ENCODE measurements around the gene GLIS1. TPM values are rescaled to one million over a fixed set of nuclear protein-coding genes. Genes with fewer than 3 reads are reported as not detected.

The GLIS1 gene
- total RNA-seq, 1 experiment from 2014 or later: 0.28 TPM

- no CpG with 5 or more reads among the region's 11 CpGs for WGBS (ENCODE audit: extremely low coverage, insufficient read length, low lambda C conversion rate)
Measured at GRCh38 chr1:53589043-53589887, 149.7 kb downstream of the GLIS1 start.

More at GRCh38 chr1:53589043-53589887, 149.7 kb downstream of the GLIS1 start:
- H3K9me3 Mint-ChIP-seq: no peaks in the 10 kb centered on the region
- Histone ChIP-seq H4K8ac (replicated peaks; ENCODE audit: insufficient read length, low read depth, low read length) (no peak overlapping the region), H3K4me2 (ENCODE audit: insufficient read depth, insufficient read length, low read length) (no peak overlapping the region), H2AK5ac (ENCODE audit: insufficient read length, low read length) (no peak overlapping the region), H3K14ac (ENCODE audit: insufficient read depth, low read length) (no peak overlapping the region), H2BK120ac (ENCODE audit: low read depth, low read length, poor library complexity, severe bottlenecking) (no peak overlapping the region), H3K27me3 (ENCODE audit: insufficient read depth, low read length) (no peaks in the 10 kb centered on the region), H3K9me3 (ENCODE audit: control insufficient read depth, low read depth, low read length) (no peaks in the 10 kb centered on the region), H4K91ac (ENCODE audit: insufficient read length, low read depth, low read length) (no peak overlapping the region), H2BK15ac (ENCODE audit: low read depth, low read length) (no peak overlapping the region), H2BK20ac (ENCODE audit: low read depth, low read length, poor library complexity, severe bottlenecking) (no peak overlapping the region), H4K5ac (ENCODE audit: insufficient read length, low read depth, low read length) (no peak overlapping the region), H3K23me2 (ENCODE audit: insufficient read length, low read depth, low read length, poor library complexity, severe bottlenecking) (no peaks in the 10 kb centered on the region), H3K79me1 (ENCODE audit: insufficient read depth, low read depth, low read length, poor library complexity, severe bottlenecking) (no peaks in the 10 kb centered on the region), H2BK5ac (ENCODE audit: insufficient read length, low read length) (no peak overlapping the region), H3K4me1 (ENCODE audit: insufficient read depth, low read length) (no peaks in the 10 kb centered on the region; the same call in 1 of the 2 replicates), H3K79me2 (ENCODE audit: insufficient read depth, low read length) (no peaks in the 10 kb centered on the region), H3K9ac (ENCODE audit: extremely low read depth, insufficient read length, low read length) (no peak overlapping the region), H3K56ac (ENCODE audit: insufficient read length, low read depth, low read length) (no peak overlapping the region), H3K4ac (ENCODE audit: low read depth, low read length) (no peak overlapping the region), H2AFZ (ENCODE audit: low read length) (no peak overlapping the region), H2BK12ac (ENCODE audit: insufficient read length, low read depth, low read length) (no peak overlapping the region), H3T11ph (ENCODE audit: low read length) (no peak overlapping the region), H3K18ac (ENCODE audit: insufficient read length, low read depth, low read length) (no peak overlapping the region), H3K23ac (ENCODE audit: insufficient read length, low read depth, low read length) (no peak overlapping the region), H4K20me1 (ENCODE audit: control insufficient read depth, insufficient read depth, insufficient read length) (no peaks in the 10 kb centered on the region), H3K27ac (ENCODE audit: insufficient read length, low read depth, low read length) (no peak overlapping the region)
- DNase-seq: peak; percentile 23
- H3K4me3 Mint-ChIP-seq: no peak overlapping the region
- TF ChIP-seq, protein P1, sequence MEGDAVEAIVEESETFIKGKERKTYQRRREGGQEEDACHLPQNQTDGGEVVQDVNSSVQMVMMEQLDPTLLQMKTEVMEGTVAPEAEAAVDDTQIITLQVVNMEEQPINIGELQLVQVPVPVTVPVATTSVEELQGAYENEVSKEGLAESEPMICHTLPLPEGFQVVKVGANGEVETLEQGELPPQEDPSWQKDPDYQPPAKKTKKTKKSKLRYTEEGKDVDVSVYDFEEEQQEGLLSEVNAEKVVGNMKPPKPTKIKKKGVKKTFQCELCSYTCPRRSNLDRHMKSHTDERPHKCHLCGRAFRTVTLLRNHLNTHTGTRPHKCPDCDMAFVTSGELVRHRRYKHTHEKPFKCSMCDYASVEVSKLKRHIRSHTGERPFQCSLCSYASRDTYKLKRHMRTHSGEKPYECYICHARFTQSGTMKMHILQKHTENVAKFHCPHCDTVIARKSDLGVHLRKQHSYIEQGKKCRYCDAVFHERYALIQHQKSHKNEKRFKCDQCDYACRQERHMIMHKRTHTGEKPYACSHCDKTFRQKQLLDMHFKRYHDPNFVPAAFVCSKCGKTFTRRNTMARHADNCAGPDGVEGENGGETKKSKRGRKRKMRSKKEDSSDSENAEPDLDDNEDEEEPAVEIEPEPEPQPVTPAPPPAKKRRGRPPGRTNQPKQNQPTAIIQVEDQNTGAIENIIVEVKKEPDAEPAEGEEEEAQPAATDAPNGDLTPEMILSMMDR (conservative IDR thresholded peaks at IDR 0.05): no peak
- peaks cover 34 to 44% of the 10 kb centered on the region in 2 experiments for H3K4me1 Mint-ChIP-seq
- H3K27me3 Mint-ChIP-seq (ENCODE audit: low read depth): peaks cover 27% of the 10 kb centered on the region
- H3K36me3 Mint-ChIP-seq (ENCODE audit: insufficient read depth in 1 of 3, low read depth in 3 of 3): no peaks in the 10 kb centered on the region
- H3K27ac Mint-ChIP-seq: no peak overlapping the region
